Measurements from ENCODE around the gene BRCC3. TPM values are rescaled to one million over a fixed set of nuclear protein-coding genes. Genes with fewer than 3 reads are reported as not detected.

Gene BRCC3
- total RNA-seq, 4 donors from 2014 or later = 11.8 to 18.6 (median 17.1) TPM

Other genes with a start within 250 kb of the BRCC3 start
- gene SMIM9, start 236.8 kb upstream of the BRCC3 start, total RNA-seq = not detected
- 10 to 100 TPM in 1 of 4 donors, 1 to 10 TPM in 2, under 1 TPM in 1; 0.35 to 13.7 (median 3.8) TPM for gene F8A1, start 185.2 kb upstream of the BRCC3 start, total RNA-seq
- gene F8, start 48.8 kb upstream of the BRCC3 start, total RNA-seq = 1 to 10 TPM; 1.2 to 7.4 (median 4.3) TPM
- gene FUNDC2, start 44.7 kb upstream of the BRCC3 start, total RNA-seq = 10 to 100 TPM in 3 of 4 donors, 1 to 10 TPM in 1; 7.8 to 51.7 (median 34.7) TPM
- gene CMC4, start 372 bp upstream of the BRCC3 start, total RNA-seq = 10 to 100 TPM in 2 of 4 donors, 1 to 10 TPM in 2; 5.1 to 18.3 (median 13.3) TPM
- 1 to 10 TPM in 3 of 4 donors, not detected in 1; 1.8 to 3.1 (median 3.1) TPM for gene MTCP1, start 372 bp upstream of the BRCC3 start, total RNA-seq
- gene VBP1, start 145.0 kb downstream of the BRCC3 start, total RNA-seq = 10 to 100 TPM; 18.8 to 45.5 (median 32.9) TPM
- under 1 TPM; 0.08 to 0.41 (median 0.28) TPM for gene RAB39B, start 193.0 kb downstream of the BRCC3 start, total RNA-seq

Measured in esophagus squamous epithelium (tissue), 4 donors.